Hematopoietic multipotent progenitor cell treated with erythropoietin and hydrocortisone succinate and interleukin-3 and kit ligand, for 8 days (in vitro differentiated cells): ENCODE measurements around the gene BAZ2B.
A peak's percentile ranks its signal among the peaks of the same experiment; 100 is the strongest.
"Not testable (repeated sequence)": the region's sequence is repeated elsewhere in the genome, so short reads cannot be mapped to it uniquely, and the experiment has no call there.

Experiments
- DNase-seq: peaks from one replicate; pipeline ENCODE4 v3.0.0-alpha.2; 2015

The BAZ2B gene

DNA sequence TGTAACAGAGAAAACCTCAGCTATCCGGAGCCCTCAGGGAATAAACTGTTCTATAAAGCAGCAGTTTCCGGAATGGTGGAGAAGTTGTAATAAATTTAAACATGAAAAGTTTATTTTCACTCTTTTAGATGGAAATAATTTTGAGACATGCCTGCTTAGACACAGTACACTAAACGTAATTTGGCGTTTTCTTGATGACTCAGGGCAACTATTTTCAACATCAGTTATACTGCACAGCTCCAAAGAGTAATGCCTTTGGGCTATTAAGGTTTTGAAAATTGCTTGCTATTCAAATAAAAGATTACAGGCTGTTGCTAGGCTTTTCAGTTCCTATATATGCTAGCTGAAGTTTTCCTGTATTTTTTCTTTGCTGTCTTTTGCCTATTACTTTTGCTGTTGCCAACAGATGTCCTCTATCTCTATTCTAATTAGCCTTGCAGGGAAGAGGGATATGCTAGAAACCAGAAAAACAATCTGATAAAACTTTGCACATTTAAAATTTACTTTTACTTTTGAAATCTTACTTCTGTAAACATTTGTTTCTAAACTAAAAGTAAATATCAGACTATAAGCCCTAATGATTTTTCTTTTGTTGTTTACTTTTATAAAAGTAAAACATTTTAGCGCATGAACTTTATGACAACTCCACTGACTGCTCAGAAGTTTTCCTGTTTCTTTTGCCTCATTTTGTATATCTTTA, 216.5 kb downstream of the BAZ2B start:
- DNase-seq: peak; percentile 7

DNA sequence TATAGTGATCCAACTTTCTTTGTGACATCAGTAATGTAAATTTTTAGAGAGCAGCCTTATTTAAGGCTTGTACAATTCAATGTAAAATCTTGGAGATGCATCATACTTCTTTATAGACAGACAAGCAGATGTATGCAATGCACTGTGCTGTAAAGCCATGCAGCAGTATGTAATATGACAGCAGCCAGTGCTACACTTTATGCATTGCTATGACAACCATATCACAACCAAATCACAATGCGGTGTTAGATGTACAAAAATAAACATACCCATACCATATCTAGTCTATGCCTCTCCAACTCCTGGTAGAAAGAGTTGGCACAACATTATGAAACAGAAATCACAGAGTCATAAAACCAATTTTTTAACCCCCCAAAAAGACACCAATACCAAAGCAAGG, 219.5 kb downstream of the BAZ2B start:
- DNase-seq: no peak

- DNase-seq: no peak
These were observed 233.8 kb downstream of the BAZ2B start for GRCh38 chr2:159382447-159383028.

DNA sequence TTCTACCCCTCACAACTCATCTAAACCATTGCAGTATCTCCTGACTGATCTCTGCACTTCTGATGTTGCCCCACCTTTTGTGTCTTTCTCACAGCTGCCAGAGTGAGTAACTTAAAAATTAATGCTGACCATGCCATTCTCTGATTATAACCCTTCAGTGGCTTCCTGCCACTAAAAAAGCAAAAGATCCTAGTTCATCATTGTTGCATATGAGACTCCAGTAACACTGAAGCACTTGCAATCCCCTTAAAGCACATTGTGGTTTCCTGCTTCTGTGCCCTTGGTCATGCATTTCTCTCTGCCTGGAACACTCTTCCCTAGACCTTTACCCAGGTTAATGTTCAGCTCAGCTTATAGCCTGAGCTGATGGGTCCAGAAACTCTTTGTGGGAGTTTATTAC, 234.8 kb downstream of the BAZ2B start:
- DNase-seq: no peak

DNA sequence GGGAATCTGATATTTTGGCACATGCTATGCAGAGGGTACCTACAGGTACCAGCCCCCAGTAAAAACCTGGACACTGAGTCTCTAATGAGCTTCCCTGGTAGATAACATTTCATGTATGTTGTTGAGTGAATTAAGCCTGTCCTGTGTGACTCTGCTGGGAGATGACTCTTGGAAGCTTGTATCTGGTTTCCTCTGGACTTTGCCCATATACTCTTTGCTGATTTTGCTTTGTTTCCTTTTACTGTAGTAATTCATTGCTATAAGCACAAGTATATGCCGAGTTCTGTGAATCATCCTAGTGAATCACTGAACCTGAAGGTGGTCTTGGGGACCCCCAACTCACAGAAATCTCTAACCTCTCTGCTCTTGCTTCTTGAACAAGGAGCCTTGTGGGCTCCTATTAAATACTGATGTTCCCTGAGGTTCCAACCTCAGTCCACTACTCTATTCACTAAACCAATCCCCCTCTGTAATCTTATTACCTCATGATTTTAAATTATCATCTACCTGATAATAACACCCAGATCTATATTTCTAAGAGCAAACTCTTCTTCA, 235.6 kb downstream of the BAZ2B start:
- no peak for DNase-seq

- DNase-seq: no peak
These were observed 237.2 kb downstream of the BAZ2B start for GRCh38 chr2:159379181-159379580.

- DNase-seq: no peak
These were observed 241.1 kb downstream of the BAZ2B start for GRCh38 chr2:159375241-159375640.

DNA sequence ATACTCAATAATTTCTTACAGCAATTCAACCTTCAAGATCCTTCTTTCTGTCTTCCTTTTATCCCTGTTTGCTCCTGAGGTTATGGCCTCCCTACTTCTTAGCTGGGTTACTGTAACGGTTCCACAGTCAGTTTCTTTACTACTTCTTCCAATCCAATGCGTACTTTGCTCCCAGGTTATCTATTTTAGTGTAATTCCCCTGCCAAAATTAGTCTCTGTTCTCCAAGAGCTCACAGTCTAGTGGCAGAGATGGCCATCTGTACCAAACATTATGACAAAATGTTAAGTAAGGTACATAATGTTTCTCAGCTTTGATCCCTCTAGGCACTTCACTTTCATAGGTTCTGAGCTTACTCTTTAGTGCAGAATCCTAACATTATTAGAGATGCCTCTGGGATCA, 244.8 kb downstream of the BAZ2B start:
- no peak for DNase-seq

DNA sequence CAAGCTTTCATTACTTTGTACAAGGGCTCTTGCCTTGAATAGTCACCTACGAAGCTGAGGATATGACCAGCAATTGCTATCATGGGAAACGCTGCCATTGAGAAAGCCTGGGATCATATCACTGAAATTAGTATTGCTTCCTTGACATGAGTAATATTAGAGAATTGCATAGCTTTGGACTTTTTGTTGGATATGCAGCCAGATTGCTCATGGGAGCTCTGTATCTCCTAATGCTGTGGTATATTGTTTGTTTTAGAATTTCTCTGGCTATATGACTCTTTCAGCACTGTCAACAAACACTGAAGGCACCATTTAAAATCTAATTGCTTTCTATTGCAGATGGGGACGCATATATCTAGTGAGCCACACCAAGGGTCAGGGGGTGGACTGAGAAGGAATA, 249.8 kb downstream of the BAZ2B start:
- DNase-seq: no peak

DNA sequence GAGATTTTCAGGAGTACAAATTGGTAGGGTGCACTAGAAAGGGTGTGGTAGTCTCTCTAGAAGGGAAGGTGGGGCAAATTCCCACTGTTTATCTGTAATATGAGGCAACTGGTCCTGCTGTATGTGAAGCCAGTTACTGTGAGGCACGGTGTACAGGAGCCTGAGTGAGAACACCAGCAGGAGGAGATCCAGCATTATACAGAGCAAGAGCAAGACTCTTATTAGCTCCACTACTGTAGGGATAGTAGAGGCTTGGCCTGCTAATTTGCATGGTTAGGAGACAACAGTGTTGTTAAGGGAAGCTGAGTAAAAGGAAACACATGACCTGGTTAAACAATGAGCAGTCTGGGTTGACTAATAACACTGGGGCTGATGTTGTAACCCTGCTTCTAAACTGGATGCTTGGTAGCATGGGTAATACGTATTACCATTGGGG, 253.5 kb downstream of the BAZ2B start:
- peak; percentile 48 for DNase-seq

GRCh38 chr2:159362094-159362493, 254.3 kb downstream of the BAZ2B start:
- no peak for DNase-seq

GRCh38 chr2:159361603-159362002, 254.7 kb downstream of the BAZ2B start:
- DNase-seq: not testable (repeated sequence)

GRCh38 chr2:159356053-159356554, 260.2 kb downstream of the BAZ2B start:
- DNase-seq: no peak

- DNase-seq: no peak
These were observed 264.4 kb downstream of the BAZ2B start for GRCh38 chr2:159351977-159352376.

GRCh38 chr2:159349674-159350299, 266.6 kb downstream of the BAZ2B start:
- no peak for DNase-seq

DNA sequence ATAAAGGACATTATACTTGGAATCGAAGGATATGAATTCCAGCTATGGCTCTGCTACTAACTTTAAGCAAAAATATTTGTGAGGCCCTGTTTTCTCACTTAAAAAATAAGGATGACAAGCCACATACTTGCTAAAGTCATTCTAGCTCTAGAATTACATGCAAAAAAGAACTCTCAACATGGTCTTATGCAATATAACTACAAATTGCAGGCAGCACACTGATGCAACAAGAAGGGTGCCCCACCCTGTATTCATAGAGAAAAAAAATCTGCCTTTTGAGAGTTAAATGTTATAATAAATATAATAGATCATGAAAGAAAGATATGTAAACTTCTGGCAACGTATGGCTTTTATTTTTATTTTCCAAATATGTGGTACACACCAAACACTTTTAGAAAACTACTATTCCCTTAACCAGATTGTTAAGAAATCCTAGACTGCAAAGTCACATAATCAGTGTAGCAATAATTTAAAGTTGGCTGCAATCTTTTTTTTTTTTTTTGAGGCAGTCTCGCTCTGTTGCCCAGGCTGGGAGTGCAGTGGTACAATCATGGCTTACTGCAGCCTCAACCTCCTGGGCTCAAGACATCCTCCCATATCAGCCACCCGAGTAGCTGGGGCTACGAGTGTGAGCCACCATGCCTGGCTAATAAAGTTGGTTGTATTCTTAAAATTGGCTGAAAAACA, 289.6 kb downstream of the BAZ2B start:
- no peak for DNase-seq

DNA sequence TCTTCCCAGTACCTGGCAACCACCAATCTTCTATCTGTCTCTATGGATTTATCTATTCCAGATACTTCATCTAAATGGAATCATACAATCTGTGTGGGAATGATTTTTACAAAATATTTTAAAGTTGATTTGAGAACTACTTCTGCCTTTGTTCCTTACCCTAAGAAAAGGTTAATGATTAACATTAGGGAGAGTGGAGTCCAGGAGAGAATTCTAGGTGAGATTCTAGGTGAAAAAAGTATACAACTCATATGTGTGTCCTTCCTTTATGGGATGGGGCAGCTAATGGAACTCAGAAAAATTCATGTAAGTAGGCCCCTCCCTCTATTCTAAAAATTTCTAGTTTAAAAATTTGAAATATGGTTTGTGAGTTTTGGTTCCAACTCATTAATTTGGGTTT, 293.9 kb downstream of the BAZ2B start:
- DNase-seq: no peak

- DNase-seq: no peak
These were observed 298.8 kb downstream of the BAZ2B start for GRCh38 chr2:159317392-159318088.

GRCh38 chr2:159307942-159308341, 308.4 kb downstream of the BAZ2B start:
- DNase-seq: no peak

DNA sequence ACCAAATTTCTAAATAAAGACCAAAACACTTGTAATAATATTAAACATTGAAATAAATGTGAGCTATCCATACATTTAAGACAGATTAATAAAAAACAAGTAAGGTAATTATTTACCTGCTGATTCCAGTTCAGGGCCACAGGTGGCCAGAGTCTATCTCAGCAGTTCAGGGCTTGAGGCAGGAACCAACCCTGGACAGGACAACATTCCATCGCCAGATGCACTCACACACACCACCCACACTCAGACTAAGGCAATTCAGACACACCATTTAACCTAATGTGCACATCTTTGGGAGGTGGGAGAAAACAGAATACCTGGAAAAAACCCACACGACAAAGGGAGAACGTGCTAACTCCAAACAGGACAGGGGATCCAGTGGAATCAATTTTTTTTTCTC, 315.8 kb downstream of the BAZ2B start:
- DNase-seq: no peak

DNA sequence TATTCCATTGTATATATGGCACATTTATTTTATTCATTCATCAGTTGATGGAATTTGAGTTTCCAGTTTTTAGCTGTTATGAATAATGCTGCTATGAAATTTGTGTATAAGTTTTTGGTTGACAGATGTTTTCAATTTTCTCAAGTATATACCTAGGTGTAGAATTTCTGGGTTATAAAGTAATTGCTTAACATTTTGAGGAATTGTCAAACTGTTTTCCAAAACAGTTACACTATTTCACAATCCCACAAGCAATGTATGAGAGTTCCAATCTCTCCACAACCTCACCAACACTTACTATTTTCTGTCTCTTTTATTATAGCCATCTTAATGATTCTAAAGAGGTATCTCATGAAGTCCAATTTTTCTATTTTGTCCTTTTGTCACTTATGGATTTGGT, 317.4 kb downstream of the BAZ2B start:
- no peak for DNase-seq

- DNase-seq: no peak
These were observed 319.2 kb downstream of the BAZ2B start for GRCh38 chr2:159297042-159297707.
